ENCODE measurements around the gene STAC3.
A peak's percentile ranks its signal among the peaks of the same experiment; 100 is the strongest.

The STAC3 gene

GRCh38 chr12:57240066-57240921 is 10.7 kb downstream of the STAC3 start:
- Histone ChIP-seq H3K9ac (ENCODE audit: low read length) (peak overlapping the region; percentile 81), H3K9me3 (ENCODE audit: control insufficient read depth, insufficient read depth, low read depth, low read length) (no peaks in the 10 kb centered on the region), H3K27ac (ENCODE audit: low read depth, low read length) (no peak overlapping the region), H3K4me3 (ENCODE audit: low read depth, low read length) (peak overlapping the region; percentile 73), H3K36me3 (ENCODE audit: control insufficient read depth, insufficient read depth, low read length) (no peaks in the 10 kb centered on the region), H3K27me3 (ENCODE audit: control insufficient read depth, insufficient read depth, low read length) (peaks cover 86% of the 10 kb centered on the region), H3K4me1 (ENCODE audit: control insufficient read depth, insufficient read depth, low read length) (peaks cover 52% of the 10 kb centered on the region)

DNA sequence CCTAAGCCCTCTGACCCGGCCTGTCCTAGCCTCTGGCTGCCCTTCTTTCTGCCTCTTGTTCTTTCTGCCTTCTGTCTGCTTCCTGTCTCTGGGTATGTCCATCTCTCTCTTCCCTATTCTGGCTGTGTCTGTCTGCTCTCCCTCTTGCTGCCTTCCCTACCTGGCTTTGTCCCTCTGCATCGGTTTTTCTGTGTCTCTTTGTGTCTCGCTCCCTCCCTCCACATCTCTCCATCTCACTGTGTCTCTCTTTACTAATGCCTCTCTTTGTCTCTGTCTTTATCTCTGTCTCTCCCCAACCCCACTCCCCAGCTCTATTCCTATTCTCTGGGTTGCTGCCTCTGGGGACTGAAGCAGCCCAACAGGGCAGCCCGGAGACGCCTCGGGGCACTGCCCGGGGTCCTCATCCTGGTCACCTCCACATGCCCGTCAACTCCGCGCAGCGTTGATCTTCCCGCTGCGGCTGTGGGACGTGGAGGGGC is 11.4 kb downstream of the STAC3 start:
- Histone ChIP-seq H3K36me3 (ENCODE audit: control insufficient read depth, insufficient read depth, low read length) (peaks cover 1% of the 10 kb centered on the region), H3K27me3 (ENCODE audit: control insufficient read depth, insufficient read depth, low read length) (peaks cover 89% of the 10 kb centered on the region), H3K27ac (ENCODE audit: low read depth, low read length) (no peak overlapping the region), H3K4me3 (ENCODE audit: low read depth, low read length) (peak overlapping the region; percentile 73), H3K9me3 (ENCODE audit: control insufficient read depth, insufficient read depth, low read depth, low read length) (no peaks in the 10 kb centered on the region), H3K9ac (ENCODE audit: low read length) (peak overlapping the region; percentile 81), H3K4me1 (ENCODE audit: control insufficient read depth, insufficient read depth, low read length) (peaks cover 55% of the 10 kb centered on the region)

DNA sequence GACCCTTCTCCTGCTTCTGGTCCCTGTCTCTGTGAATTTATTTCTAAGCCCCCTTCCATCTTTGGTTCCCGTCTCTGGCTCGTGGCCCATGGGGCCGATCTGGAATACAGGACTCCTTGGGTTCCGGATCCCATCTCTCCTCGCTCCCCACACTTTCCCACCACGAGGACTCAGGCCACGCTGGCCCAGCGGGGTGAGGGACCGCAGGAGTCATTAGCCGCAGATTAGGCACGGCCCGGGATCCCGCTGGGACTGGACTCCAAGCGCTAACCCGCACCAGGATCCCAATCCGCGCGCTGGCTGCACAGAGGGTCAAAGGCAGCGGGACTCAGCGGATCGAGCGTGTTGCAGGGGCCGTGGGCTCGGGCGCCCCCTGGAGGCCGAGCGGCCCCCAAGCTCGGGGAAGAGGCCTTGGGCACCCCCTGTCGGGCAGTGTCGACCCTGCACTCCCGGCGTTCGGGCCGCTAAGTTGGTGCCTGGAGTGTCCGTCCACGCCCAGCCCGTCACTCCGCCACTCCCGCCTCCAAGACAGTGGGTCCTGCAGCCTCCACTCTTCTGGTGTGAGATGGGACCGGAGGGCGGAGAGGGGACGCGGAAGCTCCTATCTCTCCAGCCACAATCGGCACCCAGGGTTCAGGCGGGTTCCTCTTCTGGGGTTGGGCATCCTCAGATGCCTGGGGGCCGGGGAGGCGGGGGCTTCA is 12.0 kb downstream of the STAC3 start:
- Histone ChIP-seq H3K27ac (ENCODE audit: low read depth, low read length) (no peak overlapping the region), H3K9ac (ENCODE audit: low read length) (peak overlapping the region; percentile 81), H3K4me1 (ENCODE audit: control insufficient read depth, insufficient read depth, low read length) (peaks cover 54% of the 10 kb centered on the region), H3K36me3 (ENCODE audit: control insufficient read depth, insufficient read depth, low read length) (peaks cover 8% of the 10 kb centered on the region), H3K9me3 (ENCODE audit: control insufficient read depth, insufficient read depth, low read depth, low read length) (no peaks in the 10 kb centered on the region), H3K4me3 (ENCODE audit: low read depth, low read length) (peak overlapping the region; percentile 73), H3K27me3 (ENCODE audit: control insufficient read depth, insufficient read depth, low read length) (peaks cover 89% of the 10 kb centered on the region)

- Histone ChIP-seq H3K36me3 (ENCODE audit: control insufficient read depth, insufficient read depth, low read length) (peaks cover 16% of the 10 kb centered on the region), H3K9me3 (ENCODE audit: control insufficient read depth, insufficient read depth, low read depth, low read length) (no peaks in the 10 kb centered on the region), H3K4me1 (ENCODE audit: control insufficient read depth, insufficient read depth, low read length) (peaks cover 54% of the 10 kb centered on the region), H3K9ac (ENCODE audit: low read length) (peak overlapping the region; percentile 69), H3K4me3 (ENCODE audit: low read depth, low read length) (peak overlapping the region; percentile 73), H3K27me3 (ENCODE audit: control insufficient read depth, insufficient read depth, low read length) (peaks cover 88% of the 10 kb centered on the region), H3K27ac (ENCODE audit: low read depth, low read length) (no peak overlapping the region)
Measured at GRCh38 chr12:57237932-57238853, 12.8 kb downstream of the STAC3 start.

DNA sequence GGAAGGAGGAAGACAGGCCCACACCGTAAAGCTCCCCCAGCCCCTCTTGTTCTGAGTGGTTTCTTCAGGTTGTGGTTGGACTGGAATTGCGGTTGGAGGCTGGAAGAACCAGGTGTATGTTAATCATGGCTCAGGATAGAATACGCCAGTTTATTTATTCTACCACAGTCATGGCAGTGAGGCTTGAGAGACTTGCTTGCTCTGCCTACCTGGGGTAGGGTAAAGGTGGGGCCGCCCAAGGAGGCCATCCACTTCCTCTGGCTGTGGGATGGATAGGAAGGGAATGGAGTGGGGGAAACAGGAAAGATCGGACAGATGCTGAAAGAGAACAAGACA is 13.4 kb downstream of the STAC3 start:
- H3K4me1 ChIP-seq (ENCODE audit: control insufficient read depth, insufficient read depth, low read length), result peaks cover 54% of the 10 kb centered on the region
- no peak overlapping the region for H3K27ac ChIP-seq (ENCODE audit: low read depth, low read length)
- H3K9ac ChIP-seq (ENCODE audit: low read length), result peak overlapping the region; percentile 25
- no peaks in the 10 kb centered on the region for H3K9me3 ChIP-seq (ENCODE audit: control insufficient read depth, insufficient read depth, low read depth, low read length)
- peaks cover 22% of the 10 kb centered on the region for H3K36me3 ChIP-seq (ENCODE audit: control insufficient read depth, insufficient read depth, low read length)
- H3K27me3 ChIP-seq (ENCODE audit: control insufficient read depth, insufficient read depth, low read length), result peaks cover 85% of the 10 kb centered on the region
- peak overlapping the region; percentile 73 for H3K4me3 ChIP-seq (ENCODE audit: low read depth, low read length)

- Histone ChIP-seq H3K4me1 (ENCODE audit: control insufficient read depth, insufficient read depth, low read length) (peaks cover 51% of the 10 kb centered on the region), H3K36me3 (ENCODE audit: control insufficient read depth, insufficient read depth, low read length) (peaks cover 27% of the 10 kb centered on the region), H3K9me3 (ENCODE audit: control insufficient read depth, insufficient read depth, low read depth, low read length) (no peaks in the 10 kb centered on the region), H3K27me3 (ENCODE audit: control insufficient read depth, insufficient read depth, low read length) (peaks cover 80% of the 10 kb centered on the region), H3K27ac (ENCODE audit: low read depth, low read length) (no peak overlapping the region), H3K4me3 (ENCODE audit: low read depth, low read length) (no peak overlapping the region), H3K9ac (ENCODE audit: low read length) (no peak overlapping the region)
Measured at GRCh38 chr12:57236925-57237595, 13.9 kb downstream of the STAC3 start.

DNA sequence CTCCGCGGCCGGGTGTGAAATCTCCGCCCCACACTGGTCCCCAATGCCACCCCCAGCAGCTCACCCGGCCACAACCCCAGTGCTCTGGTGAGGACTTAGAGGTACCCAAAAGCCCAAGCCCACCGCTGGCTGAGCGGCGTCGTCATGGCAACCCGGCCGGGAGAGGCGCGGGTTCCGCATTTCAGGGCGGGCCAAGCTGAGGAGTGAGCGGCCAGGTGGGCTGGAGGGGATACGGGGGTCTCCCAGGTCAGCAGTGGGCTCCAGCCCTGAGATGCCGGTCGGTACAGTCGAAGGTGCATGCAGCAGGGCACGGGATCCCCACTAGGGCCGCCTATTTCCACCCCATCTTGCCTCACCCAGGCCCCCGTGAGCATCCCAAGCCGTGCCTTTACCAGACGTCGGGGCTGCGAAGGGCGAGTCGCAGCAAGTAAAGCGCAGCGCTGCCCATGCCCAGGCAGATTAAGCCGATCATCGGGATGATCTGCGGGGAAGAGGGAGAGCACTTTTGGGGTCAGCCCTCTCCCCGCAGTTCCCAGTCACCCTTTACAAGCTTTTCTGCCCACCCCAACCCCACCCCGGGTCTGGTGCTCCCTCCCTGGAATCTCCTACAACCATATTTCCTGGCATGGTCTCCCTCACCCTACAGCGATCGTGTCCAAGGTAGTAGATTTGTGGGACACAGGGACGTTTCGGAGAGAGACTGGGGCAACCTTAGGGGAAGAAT is 14.6 kb downstream of the STAC3 start:
- H3K36me3 ChIP-seq (ENCODE audit: control insufficient read depth, insufficient read depth, low read length), result peaks cover 34% of the 10 kb centered on the region
- H3K4me3 ChIP-seq (ENCODE audit: low read depth, low read length), result no peak overlapping the region
- H3K9me3 ChIP-seq (ENCODE audit: control insufficient read depth, insufficient read depth, low read depth, low read length), result no peaks in the 10 kb centered on the region
- H3K9ac ChIP-seq (ENCODE audit: low read length), result no peak overlapping the region
- H3K4me1 ChIP-seq (ENCODE audit: control insufficient read depth, insufficient read depth, low read length), result peaks cover 45% of the 10 kb centered on the region
- no peak overlapping the region for H3K27ac ChIP-seq (ENCODE audit: low read depth, low read length)
- H3K27me3 ChIP-seq (ENCODE audit: control insufficient read depth, insufficient read depth, low read length), result peaks cover 73% of the 10 kb centered on the region

GRCh38 chr12:57235728-57236131 is 15.3 kb downstream of the STAC3 start:
- H3K9me3 ChIP-seq (ENCODE audit: control insufficient read depth, insufficient read depth, low read depth, low read length), result no peaks in the 10 kb centered on the region
- H3K4me1 ChIP-seq (ENCODE audit: control insufficient read depth, insufficient read depth, low read length), result peaks cover 41% of the 10 kb centered on the region
- H3K27me3 ChIP-seq (ENCODE audit: control insufficient read depth, insufficient read depth, low read length), result peaks cover 67% of the 10 kb centered on the region
- peaks cover 40% of the 10 kb centered on the region for H3K36me3 ChIP-seq (ENCODE audit: control insufficient read depth, insufficient read depth, low read length)
- H3K4me3 ChIP-seq (ENCODE audit: low read depth, low read length), result no peak overlapping the region
- no peak overlapping the region for H3K9ac ChIP-seq (ENCODE audit: low read length)
- no peak overlapping the region for H3K27ac ChIP-seq (ENCODE audit: low read depth, low read length)

DNA sequence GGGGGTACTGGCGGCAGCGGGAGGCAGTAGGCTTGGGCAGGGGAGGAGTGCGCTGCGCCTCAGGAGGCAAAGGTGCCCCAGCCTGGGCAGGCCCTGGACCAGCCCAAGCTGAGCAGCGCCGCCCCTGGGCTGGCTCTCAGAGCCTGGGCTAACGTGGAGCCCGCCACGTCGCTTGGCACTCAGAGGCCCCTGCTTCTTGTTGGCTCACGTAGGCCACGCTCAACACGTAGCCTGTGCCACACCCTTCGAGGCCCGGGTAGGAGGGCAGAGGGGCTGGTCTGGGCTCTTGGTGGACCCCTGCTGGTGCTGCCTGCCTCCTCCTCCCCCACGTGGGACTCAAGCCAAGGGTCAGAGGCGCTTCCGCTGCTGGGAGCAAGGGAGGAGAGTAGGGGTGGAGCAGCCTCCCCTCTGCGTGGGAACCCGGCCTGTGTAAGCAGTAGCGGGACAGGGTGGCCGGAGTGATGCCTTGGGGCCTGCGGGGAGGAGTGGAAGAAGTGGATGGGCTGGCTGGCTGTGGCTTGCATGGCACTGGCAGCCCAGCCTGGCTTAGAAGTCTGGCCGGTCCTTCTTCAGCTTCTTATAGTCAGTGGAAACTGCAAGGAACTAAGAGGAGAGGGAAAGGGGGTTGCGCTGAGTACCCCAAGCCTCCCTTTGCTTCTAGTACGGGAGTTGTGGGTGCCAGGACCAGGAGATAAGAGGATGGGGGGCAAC is 15.8 kb downstream of the STAC3 start:
- peaks cover 42% of the 10 kb centered on the region for H3K36me3 ChIP-seq (ENCODE audit: control insufficient read depth, insufficient read depth, low read length)
- peaks cover 40% of the 10 kb centered on the region for H3K4me1 ChIP-seq (ENCODE audit: control insufficient read depth, insufficient read depth, low read length)
- H3K27ac ChIP-seq (ENCODE audit: low read depth, low read length), result no peak overlapping the region
- no peak overlapping the region for H3K4me3 ChIP-seq (ENCODE audit: low read depth, low read length)
- H3K9me3 ChIP-seq (ENCODE audit: control insufficient read depth, insufficient read depth, low read depth, low read length), result no peaks in the 10 kb centered on the region
- peaks cover 61% of the 10 kb centered on the region for H3K27me3 ChIP-seq (ENCODE audit: control insufficient read depth, insufficient read depth, low read length)
- no peak overlapping the region for H3K9ac ChIP-seq (ENCODE audit: low read length)

Data from HUES6 (cell line).